HL-60/S4 (cell line): ENCODE measurements around the gene RMI1.
"Not testable (repeated sequence)": the region's sequence is repeated elsewhere in the genome, so short reads cannot be mapped to it uniquely, and the experiment has no call there.

Source experiments
- in situ Hi-C: fragments of 300-500 bp; cut with MboI; formaldehyde crosslinking; loops from 2 replicates; pipeline ENCODE4 v1.14.3; 2022; ENCODE audit warnings: low sequenced_read_pairs

RMI1 gene

GRCh38 chr9:84001621-84002020 lies 21.0 kb downstream of the RMI1 start:
- in situ Hi-C loops = no loop called here

GRCh38 chr9:84002344-84002743 lies 21.7 kb downstream of the RMI1 start:
- in situ Hi-C loops = no loop called here

GRCh38 chr9:84003246-84003645 lies 22.6 kb downstream of the RMI1 start:
- in situ Hi-C loops = no loop called here

GRCh38 chr9:84007662-84008061 lies 27.1 kb downstream of the RMI1 start:
- in situ Hi-C loops = no loop called here

GRCh38 chr9:84024041-84024575 lies 43.5 kb downstream of the RMI1 start:
- in situ Hi-C loops = no loop called here

GRCh38 chr9:84027201-84027600 lies 46.6 kb downstream of the RMI1 start:
- in situ Hi-C loops = no loop called here

- in situ Hi-C loops = no loop called here
Measured at GRCh38 chr9:84031534-84031933, 50.9 kb downstream of the RMI1 start.

- in situ Hi-C loops = not testable (repeated sequence)
Measured at GRCh38 chr9:84041857-84042256, 61.3 kb downstream of the RMI1 start.

GRCh38 chr9:84045481-84046097 lies 65.0 kb downstream of the RMI1 start:
- in situ Hi-C loops = no loop called here
